CD4-positive, alpha-beta T cell treated with Interleukin-21 for 1 hour (primary cell): ENCODE measurements around the gene ST6GALNAC3.
"Not testable (repeated sequence)": the region's sequence is repeated elsewhere in the genome, so short reads cannot be mapped to it uniquely, and the experiment has no call there.

Experiments used
- DNase-seq: peaks from one replicate; pipeline ENCODE4 v3.0.0-alpha.2; 2020

Gene ST6GALNAC3

DNA sequence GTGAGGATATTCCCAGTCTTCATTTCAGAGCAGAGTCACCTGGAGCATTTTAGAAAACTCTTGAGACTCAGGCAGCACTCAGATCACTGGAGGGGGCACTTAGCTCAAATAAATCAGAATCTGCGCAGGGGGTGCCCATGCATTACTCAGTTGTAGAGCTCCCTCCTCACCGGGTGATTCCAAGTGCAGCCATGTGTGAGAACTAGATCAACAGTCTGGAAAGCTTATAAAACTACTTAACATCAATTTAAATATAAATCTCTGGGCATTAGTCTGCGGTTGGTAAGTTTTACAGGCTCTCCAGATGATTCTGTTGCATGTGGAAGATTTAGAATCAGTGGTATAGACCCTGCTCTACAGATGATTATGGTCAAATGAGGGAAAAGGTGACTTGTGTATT is 128.6 kb downstream of the ST6GALNAC3 start:
- DNase-seq = no peak

DNA sequence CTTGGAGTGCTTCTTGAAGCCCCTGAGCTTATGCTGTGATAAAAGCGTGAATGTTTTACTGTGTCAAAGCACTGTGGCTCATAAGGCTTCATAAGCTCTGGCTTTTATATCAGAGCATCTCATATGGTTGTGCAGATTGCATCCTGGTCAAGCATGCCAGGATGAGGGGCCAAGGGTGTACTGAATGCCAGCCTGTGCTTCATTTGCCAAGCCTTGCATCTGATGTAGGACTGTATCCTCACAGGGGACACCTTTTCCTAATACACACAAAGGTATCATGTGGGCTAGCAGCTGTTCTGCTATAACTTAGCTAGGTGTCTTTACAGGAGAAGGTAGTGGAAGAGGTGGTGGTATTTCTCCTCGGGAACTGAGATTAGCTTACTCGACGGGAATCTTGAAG is 134.7 kb downstream of the ST6GALNAC3 start:
- no peak for DNase-seq

DNA sequence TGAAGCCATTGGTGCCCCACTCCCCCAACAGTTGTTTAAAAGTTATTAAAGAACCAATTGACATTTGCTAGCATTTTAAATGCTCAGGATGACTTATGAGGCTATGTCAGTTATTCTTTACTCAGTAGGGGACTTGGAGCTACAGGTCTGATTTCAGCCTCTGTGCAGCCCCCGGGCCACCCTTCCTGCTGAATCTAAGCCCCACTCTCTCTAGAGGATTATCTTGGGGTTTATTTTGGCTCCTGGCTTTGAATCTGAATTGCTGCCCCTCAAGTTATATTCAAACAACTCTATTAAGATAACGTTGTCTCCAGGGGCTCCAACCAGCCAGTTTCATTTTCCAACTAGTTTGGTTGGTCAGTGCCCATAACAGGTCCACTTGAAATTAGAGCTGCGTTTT is 135.1 kb downstream of the ST6GALNAC3 start:
- no peak for DNase-seq

DNA sequence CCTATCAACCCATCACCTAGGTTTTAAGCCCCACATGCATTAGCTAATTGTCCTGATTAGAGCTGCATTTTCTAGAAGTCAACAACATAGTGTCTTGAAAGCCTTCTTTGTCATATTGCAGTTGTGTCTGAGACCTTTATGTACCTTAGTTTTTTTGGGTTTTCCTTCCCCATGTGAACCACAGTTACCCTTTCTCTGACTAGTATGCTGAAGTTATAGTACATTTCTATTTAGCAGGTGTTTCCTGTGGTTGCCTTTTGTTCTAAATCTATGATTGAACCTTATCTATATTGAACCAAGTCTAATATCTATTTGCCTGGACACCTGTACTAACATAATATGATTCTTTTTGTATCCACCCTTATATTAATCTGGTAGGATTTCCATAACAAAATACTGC is 135.6 kb downstream of the ST6GALNAC3 start:
- no peak for DNase-seq

DNA sequence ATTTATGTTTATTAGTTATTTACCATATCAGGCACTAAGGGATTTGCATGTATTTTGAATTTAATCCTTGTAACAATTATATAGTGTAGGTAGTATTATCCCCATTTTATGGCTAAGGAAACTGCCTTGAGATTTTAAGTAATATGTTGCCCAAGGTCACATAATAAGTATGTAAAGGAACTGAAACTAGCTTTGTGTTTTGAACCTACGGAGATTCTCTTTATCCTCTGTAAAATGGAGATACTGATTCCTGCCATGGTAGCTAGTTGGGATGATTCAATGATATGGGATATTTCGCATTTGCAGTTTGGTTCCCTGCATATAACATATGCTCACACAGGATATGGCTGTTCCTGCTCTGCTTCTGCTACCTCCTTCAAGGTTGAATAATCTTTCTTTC is 144.3 kb downstream of the ST6GALNAC3 start:
- no peak for DNase-seq

DNA sequence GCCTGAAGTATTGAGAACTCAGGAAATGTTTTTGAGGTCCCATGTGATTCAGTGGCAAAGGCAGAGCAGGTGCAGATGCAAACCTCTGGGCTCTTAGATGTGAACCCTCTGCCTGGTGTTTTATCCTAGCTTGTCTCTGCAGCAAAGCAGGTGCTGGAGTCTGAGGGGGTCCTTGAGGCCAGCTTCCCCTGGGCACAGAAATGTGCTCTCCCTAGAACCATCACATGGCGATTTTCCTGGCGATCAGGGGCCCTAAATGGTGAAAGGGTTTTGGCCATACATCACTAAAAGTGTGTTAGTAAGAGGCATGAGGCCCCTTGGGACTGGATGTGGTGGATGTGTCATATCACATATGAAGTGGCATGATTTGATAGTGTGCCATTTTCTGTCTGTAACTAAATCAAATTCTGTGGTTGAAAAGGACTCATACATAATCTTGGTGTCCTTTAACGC is 144.8 kb downstream of the ST6GALNAC3 start:
- DNase-seq = no peak

DNA sequence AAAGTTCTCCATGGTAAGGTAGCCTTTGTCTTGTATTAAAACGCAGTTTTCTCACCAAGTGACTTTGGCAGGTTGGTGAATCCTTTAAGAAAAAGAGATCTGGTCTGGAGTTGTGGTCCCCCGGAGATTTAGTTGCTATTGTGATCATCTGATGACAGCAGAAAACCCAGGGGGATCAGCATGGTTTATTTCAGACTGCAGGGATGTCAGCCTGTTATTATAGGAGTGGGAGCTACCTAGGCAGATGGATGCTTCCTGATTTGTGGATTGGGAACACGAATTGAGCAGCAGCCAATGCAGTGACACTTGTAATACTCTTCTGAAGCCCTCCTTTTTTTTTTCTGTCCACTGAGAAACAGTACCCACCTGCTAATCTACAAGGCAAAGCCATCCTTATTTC is 150.2 kb downstream of the ST6GALNAC3 start:
- no peak for DNase-seq

DNA sequence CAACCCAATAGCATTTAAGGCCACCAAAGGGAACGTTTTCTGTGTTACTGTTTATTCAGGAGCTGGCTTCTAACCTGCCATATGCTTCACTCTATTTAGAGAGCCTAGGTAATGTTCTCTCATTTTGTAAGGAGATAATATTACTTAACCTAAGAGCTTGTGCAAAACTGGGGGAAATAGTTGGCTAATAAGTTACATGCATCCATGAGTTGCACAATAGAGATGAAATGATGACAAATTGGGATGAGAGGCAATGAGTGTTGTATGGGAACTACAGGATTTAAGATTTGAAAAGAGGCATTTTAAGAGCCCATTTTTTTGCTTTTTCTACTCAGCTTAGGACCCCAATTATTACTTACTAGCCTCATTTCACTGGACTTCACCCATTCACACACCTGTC is 151.0 kb downstream of the ST6GALNAC3 start:
- DNase-seq = no peak

DNA sequence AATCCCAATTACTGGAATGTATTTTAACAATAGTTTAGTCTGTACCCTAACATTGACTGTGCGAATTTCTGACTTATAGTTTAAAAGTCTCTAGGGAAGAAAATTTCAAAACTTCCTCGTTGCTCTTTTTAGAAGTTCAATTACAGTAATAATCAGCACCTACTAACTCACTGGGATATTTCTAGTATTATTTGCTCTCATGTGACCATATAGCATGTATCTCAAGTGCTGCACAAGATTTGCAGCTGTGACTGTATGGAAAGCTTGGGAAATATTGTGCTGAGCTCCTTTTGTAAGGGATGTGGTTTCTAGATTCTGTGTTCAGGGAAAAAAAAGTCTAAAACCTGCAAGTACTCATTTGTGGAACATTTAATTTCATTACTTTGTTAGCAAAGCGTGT is 153.1 kb downstream of the ST6GALNAC3 start:
- no peak for DNase-seq

DNA sequence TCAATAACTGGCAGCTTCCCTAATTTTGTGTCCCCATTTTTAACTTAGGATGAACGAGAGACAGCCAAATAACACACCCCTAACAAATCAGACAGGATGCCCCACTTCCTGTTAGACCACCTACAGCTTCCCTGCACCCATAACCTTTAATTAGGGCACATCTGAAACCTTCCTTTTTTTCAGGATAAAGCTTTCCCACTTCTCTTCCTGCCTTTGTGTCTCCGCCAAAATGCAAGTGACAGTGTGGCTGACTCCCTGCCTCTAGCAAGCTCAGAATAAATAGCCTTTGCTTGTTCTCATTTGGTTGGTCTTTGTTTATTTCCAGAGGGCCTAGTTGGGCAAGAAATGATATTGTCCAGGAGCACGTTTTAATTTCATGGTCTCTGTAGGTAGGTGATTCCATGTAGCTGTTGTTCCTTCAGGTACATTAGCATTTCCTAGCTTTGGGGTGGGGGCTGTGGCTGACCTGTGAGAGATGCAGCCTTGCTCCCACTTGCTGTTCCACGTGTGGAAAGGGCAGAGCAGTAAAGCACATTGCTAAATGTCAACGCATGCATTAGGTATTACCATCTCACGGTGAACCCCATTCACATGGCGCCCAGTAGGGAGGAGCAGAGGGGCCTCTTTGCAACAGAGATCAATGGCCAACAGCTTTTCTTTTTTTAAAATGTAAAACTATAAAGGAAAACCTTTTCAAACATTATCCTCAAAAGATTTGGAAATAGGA is 154.9 kb downstream of the ST6GALNAC3 start:
- DNase-seq = no peak

DNA sequence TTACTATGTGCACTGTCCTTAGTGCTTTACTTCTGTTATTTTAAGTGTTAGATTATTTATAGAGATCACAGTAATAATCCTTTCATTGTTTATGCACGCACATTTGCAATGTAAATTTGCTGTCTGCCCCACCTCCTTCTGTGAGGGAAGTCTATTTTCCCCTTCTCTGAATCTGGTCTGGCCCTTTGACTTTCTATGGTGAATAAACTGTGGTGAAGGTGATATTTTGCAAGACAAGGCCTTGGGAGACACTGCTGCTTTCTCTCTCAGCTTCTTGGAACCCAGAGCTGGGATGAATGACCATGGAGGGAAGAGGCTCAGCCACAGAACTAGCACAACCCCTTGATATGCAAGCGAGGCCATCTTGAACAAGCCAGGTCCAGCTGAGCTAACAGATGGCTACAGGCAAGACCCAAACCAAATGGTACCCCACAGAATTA is 156.3 kb downstream of the ST6GALNAC3 start:
- no peak for DNase-seq

DNA sequence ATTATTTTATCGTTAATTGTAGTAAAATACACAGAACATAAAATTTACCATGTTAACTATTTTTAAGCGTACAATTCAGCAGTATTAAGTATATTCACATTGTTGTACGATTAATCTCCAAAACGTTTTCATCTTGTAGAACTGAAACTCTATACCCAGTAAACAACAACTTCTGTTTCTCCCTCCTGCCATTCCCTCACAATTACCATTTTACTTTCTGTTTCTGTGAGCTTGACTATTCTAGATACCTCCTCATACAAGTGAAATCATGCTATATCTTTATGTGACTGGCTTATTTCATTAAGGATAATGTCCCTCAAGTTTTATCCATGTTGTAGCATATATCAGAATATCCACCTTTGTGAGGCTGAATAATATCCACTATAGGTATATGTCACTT is 156.8 kb downstream of the ST6GALNAC3 start:
- no peak for DNase-seq

DNA sequence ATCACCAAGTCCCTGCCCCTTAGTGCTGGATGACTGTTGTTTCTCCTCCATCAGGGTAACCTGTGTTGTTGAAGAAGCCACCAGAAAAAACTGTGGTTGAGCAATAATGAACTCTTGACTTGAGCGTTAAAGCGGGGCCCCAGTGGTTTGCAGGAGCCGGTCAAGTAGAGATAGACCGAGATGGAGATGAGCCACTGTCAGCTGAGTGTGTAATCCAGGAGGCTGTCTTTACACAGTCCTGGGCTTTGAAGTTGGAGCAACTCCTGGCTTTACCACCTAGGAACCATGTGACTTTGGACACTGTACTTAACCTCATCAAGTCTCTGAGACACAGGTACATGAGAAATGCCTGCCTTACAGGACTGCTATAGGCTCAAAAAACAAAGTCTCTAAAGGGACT is 158.1 kb downstream of the ST6GALNAC3 start:
- DNase-seq = no peak

DNA sequence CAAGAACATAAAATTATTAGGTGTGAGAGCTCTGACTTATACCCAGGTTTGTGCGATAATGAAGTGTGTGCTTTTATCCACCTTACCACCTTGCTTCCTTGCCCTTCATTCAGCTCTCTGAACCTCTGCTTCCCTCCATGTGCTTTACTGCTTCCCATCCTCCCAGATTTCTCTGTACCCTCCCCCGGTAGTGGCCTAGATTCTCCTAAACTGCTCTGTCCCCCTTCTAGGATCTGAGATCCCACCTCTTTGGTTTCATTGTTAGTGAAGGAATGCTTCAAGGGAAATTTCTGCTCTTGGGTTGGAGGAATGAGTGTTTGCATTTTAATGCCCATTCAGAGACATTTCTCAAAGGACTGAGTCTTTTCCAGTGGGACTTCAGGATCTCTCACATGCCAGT is 159.5 kb downstream of the ST6GALNAC3 start:
- no peak for DNase-seq

DNA sequence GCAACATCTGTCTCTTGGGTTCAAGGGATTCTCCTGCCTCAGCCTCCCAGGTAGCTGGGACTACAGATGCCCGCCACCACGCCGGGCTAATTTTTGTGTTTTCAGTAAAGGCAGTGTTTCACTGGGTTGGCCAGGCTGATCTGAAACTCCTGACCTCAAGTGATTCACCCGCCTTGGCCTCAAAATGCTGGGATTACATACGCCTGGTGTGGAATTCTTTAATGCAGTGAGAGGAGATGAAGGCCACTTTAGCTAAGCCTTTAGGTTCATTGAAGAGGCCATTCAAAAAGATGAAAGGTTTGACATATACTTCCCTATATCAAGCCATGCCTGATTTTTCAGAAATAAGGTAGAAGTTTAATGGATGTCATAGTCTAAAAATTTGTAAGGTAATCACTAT is 162.7 kb downstream of the ST6GALNAC3 start:
- DNase-seq = no peak

DNA sequence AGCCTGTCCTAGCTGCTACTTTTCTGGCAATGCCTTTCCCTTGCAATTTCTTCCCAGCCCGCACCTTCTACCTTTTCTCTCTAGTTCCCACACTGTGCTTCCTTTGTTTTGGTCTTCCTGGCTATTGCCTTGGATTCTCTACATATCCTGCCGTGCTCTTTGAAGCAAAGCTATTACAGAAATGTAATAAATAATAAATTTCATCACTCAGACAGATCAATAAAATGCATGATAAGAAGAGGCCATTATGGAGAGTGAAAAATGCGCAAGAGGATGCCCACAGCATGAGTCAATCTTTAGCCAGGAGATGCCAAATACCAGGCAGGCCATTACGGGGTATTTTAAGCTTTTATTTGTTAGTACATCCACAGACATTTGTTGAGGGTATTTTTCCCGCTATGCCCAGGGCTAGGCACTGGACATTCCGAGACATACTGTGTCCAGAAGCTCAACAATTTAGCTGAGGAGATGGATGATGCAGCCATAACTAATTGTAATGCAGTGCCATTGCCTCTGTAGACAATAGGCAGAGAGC is 163.6 kb downstream of the ST6GALNAC3 start:
- DNase-seq = no peak

DNA sequence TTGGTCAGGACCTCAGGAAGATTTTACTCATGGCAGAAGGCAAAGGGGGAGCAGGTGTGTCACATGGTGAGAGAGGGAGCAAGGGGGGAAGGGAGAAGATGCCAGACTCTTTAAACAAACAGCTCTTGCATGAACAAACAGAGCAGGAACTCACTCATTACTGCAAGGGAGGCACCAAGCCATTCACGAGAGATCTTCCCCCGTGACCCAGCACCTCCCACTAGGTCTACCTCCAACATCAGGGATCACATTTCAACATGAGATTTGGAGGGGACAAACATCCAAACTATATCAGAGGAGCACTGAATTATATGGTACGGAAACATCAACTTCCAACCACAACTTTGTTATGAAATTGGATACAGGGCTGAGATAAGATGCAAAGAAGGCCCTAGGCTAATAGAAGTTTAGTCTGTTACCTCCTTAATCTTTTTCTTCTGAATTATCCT is 164.9 kb downstream of the ST6GALNAC3 start:
- no peak for DNase-seq

DNA sequence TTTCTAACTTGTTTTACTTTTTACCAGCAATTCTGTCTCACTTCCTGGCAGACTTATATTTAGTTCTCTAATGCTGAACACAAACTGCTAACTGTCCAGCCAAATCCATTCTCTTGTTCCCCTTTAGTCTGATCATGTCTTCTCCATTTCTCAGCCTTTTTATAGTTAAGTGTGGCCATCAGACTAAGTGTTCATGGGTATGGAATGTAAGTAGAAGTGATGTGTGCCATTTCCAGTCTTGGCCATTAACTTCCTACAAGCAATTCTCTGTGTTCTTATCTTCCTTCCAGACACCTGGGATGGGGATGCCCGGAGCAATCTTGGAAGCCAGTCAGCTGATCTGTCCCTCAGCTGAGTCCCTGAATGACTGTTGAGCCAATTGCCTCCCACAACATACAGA is 165.8 kb downstream of the ST6GALNAC3 start:
- no peak for DNase-seq

DNA sequence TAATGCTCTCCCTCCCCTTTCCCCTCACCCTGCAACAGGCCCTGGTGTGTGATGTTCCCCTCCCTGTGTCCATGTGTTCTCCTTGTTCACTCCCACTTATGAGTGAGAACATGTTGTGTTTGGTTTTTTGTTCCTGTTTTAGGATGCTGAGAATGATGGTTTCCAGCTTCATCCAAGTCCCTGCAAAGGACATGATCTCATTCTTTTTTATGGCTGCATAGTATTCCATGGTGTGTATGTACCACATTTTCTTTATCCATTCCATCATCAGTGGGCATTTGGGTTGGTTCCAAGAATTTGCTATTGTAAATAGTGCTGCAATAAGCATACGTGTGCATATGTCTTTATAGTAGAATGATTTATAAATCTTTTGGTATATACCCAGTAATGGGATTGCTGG is 168.0 kb downstream of the ST6GALNAC3 start:
- not testable (repeated sequence) for DNase-seq

DNA sequence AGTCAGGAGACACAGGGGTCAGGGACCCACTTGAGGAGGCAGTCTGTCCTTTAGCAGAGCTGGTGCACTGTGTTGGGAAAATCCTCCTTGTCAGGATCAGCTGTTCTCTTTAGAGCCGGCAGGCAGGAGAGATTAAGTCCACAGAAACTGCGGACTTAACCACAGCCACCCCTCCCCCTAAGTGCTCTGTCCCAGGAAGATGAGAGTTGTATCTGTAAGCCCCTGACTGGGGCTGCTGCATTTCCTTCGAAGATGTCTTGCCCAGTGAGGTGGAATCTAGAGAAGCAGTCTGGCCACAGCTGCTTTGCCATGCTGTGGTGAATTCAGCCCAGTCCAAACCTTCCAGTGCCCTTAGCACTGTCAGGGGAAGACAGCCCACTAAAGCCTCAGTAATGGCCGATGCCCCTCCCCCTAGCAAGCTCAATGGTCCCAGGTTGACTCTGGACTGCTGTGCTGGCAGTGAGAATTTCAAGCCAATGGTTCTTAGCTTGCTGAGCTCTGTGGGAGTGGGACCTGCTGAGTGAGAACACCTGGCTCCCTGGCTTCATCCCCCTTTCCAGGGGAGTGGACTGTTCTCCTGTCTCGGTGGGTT is 172.8 kb downstream of the ST6GALNAC3 start:
- DNase-seq = no peak

DNA sequence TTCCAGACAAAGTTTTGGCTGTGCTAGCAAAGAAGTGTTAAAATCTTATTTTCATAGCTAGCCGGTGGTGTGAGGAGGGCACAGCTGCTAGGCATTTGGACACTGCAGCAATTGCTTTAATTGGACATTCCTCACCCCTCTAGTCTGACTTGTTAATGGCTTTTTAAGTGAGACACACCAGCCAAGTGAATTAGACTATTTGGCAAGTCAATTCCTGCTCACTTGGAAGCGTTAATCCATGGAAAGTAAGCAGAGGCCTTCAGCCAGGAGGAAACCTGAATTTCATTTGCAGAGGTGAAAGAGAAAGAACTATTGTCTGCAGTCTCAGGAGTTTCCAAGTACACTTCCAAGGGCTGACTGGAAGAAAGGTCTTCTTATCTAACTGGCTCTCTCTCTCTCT is 175.7 kb downstream of the ST6GALNAC3 start:
- no peak for DNase-seq

DNA sequence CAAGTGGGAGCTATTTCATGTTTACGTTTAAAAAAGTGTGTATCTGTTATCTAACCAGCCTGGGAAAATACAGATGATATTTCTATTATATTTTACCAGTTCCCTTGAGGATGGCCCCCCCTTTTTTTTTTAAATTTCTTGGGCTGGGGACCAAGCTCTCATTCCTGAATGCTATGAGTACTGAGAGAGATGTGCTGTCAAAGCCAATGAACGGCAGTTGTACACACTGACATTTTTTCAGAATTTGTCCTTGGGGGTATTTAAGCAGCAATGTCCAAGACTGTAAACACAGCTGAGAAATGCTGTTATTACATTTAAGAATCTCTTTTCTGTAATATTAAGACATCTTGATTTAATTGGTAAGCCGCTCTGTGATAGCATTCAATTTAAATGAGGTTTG is 177.9 kb downstream of the ST6GALNAC3 start:
- DNase-seq = no peak

DNA sequence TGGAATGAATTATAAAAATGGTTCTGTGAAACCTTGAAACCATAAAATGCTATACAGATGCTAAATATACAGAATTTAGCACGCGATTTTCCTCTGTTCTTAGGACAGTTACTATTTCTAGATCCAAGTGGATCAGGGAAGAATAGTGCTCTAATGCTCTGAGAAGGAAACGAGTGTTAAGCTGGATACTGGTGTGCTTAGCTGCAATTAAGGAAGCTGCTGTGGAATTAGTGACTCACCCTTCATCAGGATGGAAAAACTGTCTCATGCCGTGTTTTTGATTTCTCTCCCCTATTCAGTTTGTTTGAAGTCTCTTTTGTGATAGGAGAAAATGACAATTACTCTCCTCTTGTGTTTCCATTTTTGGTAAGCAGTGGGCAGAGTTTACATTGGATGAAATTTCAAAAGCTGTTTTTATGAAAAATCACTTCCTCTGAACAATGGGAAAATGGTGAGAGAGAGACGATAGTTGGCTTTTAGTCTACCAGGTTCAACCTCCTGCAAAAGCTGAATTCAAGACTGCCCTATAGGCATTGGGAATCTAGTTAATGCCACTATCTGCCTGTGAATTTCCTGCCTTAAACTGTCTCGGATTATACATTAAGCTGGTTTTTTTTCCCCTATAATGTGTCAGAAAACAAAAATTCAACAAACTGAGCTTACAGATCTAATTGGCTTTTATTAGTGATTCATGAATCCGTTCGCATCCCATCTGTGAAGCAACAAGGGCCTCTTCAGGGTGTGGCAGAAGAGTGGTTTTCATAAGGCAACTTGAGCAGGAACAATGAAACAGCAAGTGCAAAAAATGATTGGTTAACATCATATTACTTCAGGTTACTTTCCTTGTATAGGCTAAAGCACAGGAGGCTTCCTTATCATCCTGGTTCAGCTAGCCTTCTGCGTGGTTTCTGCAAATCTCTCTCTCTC is 179.8 kb downstream of the ST6GALNAC3 start:
- no peak for DNase-seq
